ENCODE results near the gene PPIF.
A peak's percentile ranks its signal among the peaks of the same experiment; 100 is the strongest.

PPIF gene

DNA sequence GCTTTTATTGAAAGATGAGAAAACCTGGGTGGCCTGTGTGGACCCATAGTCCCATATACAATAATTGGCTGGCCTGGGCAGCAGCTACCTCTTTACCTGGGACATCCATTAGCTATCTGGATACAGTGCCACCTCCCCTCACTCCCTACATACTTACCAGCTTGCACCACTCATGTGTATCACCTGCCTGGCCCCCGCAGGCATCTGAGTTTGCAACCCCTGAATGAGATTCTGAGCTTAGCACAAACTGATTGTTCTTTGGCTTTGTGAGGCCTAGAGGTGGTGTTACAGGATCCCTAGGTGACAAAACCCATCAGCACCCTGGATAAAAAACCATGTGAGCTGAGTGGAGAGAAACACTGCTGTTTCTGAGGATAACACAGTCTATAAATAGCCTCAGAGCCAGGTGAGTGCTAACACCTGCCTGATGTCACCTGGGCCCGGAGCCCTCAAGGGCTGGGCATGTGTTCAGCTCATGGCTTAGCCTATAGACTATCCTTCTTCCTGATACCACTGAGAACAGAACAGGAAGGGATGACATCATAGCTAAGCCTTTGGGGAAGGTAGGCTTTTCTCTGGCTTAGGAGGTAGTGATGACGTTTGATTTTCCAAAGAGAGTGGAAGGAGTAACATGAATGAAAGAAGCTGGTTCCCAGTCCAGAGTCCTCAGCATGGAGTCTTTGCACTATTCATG lies 2.6 kb upstream of the PPIF start:
- TF ChIP-seq ZC3H10 (CRISPR knock-in tag; IDR thresholded peaks at IDR 0.05) (no peak), ZNF70 (CRISPR knock-in tag; IDR thresholded peaks at IDR 0.05) (no peak), RARB (CRISPR knock-in tag; IDR thresholded peaks at IDR 0.05) (no peak), ESRRG (CRISPR knock-in tag; IDR thresholded peaks at IDR 0.05) (no peak), ISL1 (CRISPR knock-in tag; IDR thresholded peaks at IDR 0.05) (no peak), SNAI2 (CRISPR knock-in tag; IDR thresholded peaks at IDR 0.05) (no peak), CSDC2 (CRISPR knock-in tag; IDR thresholded peaks at IDR 0.05) (no peak), PPARA (CRISPR knock-in tag; IDR thresholded peaks at IDR 0.05; ENCODE audit: borderline replicate concordance) (no peak), BACH2 (CRISPR knock-in tag; IDR thresholded peaks at IDR 0.05; ENCODE audit: borderline replicate concordance) (no peak), GLIS3 (CRISPR knock-in tag; IDR thresholded peaks at IDR 0.05) (no peak)
- TF ChIP-seq, protein P1, sequence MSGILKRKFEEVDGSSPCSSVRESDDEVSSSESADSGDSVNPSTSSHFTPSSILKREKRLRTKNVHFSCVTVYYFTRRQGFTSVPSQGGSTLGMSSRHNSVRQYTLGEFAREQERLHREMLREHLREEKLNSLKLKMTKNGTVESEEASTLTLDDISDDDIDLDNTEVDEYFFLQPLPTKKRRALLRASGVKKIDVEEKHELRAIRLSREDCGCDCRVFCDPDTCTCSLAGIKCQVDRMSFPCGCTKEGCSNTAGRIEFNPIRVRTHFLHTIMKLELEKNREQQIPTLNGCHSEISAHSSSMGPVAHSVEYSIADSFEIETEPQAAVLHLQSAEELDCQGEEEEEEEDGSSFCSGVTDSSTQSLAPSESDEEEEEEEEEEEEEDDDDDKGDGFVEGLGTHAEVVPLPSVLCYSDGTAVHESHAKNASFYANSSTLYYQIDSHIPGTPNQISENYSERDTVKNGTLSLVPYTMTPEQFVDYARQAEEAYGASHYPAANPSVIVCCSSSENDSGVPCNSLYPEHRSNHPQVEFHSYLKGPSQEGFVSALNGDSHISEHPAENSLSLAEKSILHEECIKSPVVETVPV (CRISPR knock-in tag; IDR thresholded peaks at IDR 0.05): no peak
- TF ChIP-seq, protein P2, sequence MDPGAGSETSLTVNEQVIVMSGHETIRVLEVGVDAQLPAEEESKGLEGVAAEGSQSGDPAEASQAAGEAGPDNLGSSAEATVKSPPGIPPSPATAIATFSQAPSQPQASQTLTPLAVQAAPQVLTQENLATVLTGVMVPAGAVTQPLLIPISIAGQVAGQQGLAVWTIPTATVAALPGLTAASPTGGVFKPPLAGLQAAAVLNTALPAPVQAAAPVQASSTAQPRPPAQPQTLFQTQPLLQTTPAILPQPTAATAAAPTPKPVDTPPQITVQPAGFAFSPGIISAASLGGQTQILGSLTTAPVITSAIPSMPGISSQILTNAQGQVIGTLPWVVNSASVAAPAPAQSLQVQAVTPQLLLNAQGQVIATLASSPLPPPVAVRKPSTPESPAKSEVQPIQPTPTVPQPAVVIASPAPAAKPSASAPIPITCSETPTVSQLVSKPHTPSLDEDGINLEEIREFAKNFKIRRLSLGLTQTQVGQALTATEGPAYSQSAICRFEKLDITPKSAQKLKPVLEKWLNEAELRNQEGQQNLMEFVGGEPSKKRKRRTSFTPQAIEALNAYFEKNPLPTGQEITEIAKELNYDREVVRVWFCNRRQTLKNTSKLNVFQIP (CRISPR knock-in tag; IDR thresholded peaks at IDR 0.05; ENCODE audit: borderline replicate concordance, low read depth): no peak
- TF ChIP-seq, protein P3, sequence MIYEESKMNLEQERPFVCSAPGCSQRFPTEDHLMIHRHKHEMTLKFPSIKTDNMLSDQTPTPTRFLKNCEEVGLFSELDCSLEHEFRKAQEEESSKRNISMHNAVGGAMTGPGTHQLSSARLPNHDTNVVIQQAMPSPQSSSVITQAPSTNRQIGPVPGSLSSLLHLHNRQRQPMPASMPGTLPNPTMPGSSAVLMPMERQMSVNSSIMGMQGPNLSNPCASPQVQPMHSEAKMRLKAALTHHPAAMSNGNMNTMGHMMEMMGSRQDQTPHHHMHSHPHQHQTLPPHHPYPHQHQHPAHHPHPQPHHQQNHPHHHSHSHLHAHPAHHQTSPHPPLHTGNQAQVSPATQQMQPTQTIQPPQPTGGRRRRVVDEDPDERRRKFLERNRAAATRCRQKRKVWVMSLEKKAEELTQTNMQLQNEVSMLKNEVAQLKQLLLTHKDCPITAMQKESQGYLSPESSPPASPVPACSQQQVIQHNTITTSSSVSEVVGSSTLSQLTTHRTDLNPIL (CRISPR knock-in tag; IDR thresholded peaks at IDR 0.05; ENCODE audit: low read depth): no peak
- no peak for ATAC-seq

DNA sequence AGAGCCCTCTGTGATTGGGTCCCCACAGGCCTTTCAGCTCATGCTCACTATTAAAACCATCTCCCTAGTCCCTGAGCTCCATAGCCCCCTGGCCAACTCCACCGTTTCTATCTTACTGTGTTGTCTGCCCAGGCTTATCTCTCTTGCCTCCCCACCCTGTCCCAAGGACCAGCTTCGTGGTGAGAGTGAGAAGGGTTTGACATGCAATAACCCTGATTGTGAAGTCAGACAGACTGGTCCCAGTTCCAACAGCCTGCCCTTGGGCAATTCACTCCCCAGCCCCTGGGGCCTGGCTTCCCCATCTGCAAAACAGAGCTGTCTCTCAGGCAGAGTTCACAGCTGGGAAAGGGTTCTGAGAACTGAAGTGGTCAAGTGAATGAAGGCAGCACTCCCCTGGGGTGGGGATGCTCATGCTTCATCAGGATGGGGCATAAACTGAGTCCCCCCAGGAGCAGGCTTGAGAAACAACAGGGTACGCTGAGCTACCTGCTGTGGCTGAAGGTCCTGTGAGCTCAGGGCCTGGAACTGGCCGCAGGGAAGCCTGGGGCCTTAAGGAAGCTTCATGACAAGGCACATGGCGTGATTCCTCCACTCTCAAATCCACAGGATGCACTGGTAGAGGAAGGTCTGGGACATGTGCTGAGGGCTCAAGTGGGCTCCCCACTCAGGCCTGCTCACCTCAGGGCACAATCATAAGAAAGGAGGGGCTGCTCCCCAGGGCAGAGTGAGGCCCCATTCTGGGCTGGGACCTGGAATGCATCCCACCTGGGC lies 1.8 kb upstream of the PPIF start:
- TF ChIP-seq ZNF70 (CRISPR knock-in tag; IDR thresholded peaks at IDR 0.05) (peak; percentile 21; the same call in 1 of the 2 replicates), ZNF8 (CRISPR knock-in tag; IDR thresholded peaks at IDR 0.05) (no peak)

DNA sequence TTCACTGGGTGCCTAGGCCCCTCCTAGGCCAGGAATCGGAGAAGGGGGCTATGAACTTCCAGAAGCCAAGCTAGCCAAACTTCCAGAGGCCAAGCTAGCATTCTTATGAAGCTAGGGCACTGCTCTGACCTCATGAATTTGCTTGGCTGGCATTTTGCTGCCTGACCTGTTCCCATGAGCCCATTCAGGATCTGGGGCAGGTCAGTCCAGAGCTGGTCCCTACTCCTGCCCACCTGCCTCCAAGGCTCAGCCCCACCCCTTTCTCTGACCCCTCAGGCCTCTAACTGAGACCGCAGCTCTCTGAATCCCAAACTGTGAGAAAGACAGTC lies 1.3 kb upstream of the PPIF start:
- ATAC-seq: no peak
- TF ChIP-seq, protein P4, sequence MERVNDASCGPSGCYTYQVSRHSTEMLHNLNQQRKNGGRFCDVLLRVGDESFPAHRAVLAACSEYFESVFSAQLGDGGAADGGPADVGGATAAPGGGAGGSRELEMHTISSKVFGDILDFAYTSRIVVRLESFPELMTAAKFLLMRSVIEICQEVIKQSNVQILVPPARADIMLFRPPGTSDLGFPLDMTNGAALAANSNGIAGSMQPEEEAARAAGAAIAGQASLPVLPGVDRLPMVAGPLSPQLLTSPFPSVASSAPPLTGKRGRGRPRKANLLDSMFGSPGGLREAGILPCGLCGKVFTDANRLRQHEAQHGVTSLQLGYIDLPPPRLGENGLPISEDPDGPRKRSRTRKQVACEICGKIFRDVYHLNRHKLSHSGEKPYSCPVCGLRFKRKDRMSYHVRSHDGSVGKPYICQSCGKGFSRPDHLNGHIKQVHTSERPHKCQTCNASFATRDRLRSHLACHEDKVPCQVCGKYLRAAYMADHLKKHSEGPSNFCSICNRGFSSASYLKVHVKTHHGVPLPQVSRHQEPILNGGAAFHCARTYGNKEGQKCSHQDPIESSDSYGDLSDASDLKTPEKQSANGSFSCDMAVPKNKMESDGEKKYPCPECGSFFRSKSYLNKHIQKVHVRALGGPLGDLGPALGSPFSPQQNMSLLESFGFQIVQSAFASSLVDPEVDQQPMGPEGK (CRISPR knock-in tag; IDR thresholded peaks at IDR 0.05; ENCODE audit: borderline replicate concordance): no peak
- no peak for TF ChIP-seq PPARA (CRISPR knock-in tag; IDR thresholded peaks at IDR 0.05; ENCODE audit: borderline replicate concordance)

More for the DNA sequence above, 1.8 kb upstream of the PPIF start:
- ATAC-seq: no peak

DNA sequence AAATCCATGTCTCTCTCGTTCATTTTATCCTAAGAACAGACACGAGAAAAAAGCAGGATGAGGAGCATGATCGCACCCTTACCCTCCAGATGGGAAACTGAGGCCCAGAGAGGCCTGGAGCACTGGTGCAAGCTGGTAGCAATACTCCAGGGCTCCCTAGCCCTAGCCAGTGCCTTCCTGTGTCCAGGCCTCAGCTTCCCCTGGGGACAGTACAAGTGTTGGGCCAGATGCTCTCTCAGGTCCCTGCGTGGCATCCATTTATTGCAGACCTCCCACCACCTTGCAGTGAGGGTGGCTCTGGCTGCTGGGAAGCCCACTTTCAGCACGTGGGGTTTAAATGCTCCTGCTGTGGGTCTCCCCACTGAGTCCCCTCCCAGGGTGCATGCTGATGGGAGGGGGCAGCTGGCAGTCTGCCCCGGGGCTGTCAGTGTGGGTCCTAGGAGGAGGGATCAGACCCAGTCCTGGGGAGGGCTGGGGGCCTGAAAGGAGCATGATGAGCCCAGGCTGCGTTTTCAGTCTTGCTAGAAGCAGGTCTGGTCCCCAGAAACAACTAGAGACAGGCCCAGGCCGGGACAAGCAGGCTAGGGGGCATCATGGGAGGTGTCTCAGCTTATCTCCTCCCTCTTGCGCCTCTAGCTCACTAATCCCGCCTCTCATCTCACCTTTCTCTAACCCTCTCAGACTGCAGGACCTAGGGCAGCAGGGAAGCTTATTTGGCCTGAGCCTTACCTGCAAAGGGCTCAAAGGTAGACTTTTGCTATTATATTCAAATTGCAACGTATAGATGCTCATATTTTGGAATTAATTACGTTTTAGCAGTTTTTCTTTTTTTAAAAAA lies 662 bp upstream of the PPIF start:
- ATAC-seq: no peak
- TF ChIP-seq ISL1 (CRISPR knock-in tag; IDR thresholded peaks at IDR 0.05): no peak
- no peak for TF ChIP-seq BACH2 (CRISPR knock-in tag; IDR thresholded peaks at IDR 0.05; ENCODE audit: borderline replicate concordance)
- TF ChIP-seq ZNF8 (CRISPR knock-in tag; IDR thresholded peaks at IDR 0.05): no peak
- TF ChIP-seq SNAI2 (CRISPR knock-in tag; IDR thresholded peaks at IDR 0.05): no peak
- TF ChIP-seq, protein P1 (CRISPR knock-in tag; IDR thresholded peaks at IDR 0.05): no peak
- TF ChIP-seq ZFP3 (CRISPR knock-in tag; IDR thresholded peaks at IDR 0.05): no peak
- no peak for TF ChIP-seq OSR1 (CRISPR knock-in tag; IDR thresholded peaks at IDR 0.05)
- no peak for TF ChIP-seq ZC3H10 (CRISPR knock-in tag; IDR thresholded peaks at IDR 0.05)
- no peak for TF ChIP-seq ZFP30 (CRISPR knock-in tag; IDR thresholded peaks at IDR 0.05)
- no peak for TF ChIP-seq ARNTL (CRISPR knock-in tag; IDR thresholded peaks at IDR 0.05; ENCODE audit: borderline replicate concordance, low read depth)
